HG03575 (cell line): ENCODE results near the gene PGM5.
A peak's percentile ranks its signal among the peaks of the same experiment; 100 is the strongest.

Source experiments
- ATAC-seq: cut with Tn5 transposase; IDR thresholded peaks from one replicate; pipeline ENCODE4 v1.9.1; 2021; ENCODE audit not compliant: unreplicated experiment, insufficient number of reproducible peaks, low FRiP score; ENCODE audit errors: extremely low read depth

PGM5 gene

GRCh38 chr9:68552700-68553476, 196.5 kb downstream of the PGM5 start:
- ATAC-seq = no peak

GRCh38 chr9:68555437-68556150, 199.2 kb downstream of the PGM5 start:
- ATAC-seq = no peak

GRCh38 chr9:68558545-68558944, 202.1 kb downstream of the PGM5 start:
- ATAC-seq = no peak

GRCh38 chr9:68560071-68560844, 203.8 kb downstream of the PGM5 start:
- ATAC-seq = no peak

GRCh38 chr9:68562461-68562860, 206.1 kb downstream of the PGM5 start:
- no peak for ATAC-seq

GRCh38 chr9:68567565-68567964, 211.2 kb downstream of the PGM5 start:
- no peak for ATAC-seq

GRCh38 chr9:68574150-68574549, 217.7 kb downstream of the PGM5 start:
- no peak for ATAC-seq

- ATAC-seq = no peak
These were observed 219.4 kb downstream of the PGM5 start for GRCh38 chr9:68575817-68576216.

GRCh38 chr9:68577774-68578591, 221.6 kb downstream of the PGM5 start:
- peak; percentile 71 for ATAC-seq
